Measurements from ENCODE around the gene PARK7. TPM values are rescaled to one million over a fixed set of nuclear protein-coding genes. Genes with fewer than 3 reads are reported as not detected.

The PARK7 gene
- total RNA-seq, 4 donors from 2014 or later = 161 to 216 (median 191) TPM

GRCh38 chr1:7956218-7957032 is 5.1 kb upstream of the PARK7 start:
- DNase-seq (ENCODE audit: low spot score in 2 of 2) = no peak
- WGBS, 2 donors = 84 to 85% methylated on average over 10 of the region's 10 CpGs
- no peak for TF ChIP-seq CTCF (IDR thresholded peaks at IDR 0.05)
- TF ChIP-seq POLR2A (IDR thresholded peaks at IDR 0.05) = no peak
- TF ChIP-seq EP300 (IDR thresholded peaks at IDR 0.05) = no peak

GRCh38 chr1:7960165-7960564 is 1.3 kb upstream of the PARK7 start:
- H3K27ac ChIP-seq = peak overlapping the region in 2 of 4 donors; percentile 94 to 95
- H3K36me3 ChIP-seq = peaks cover 0 to 23% (median 0%) of the 10 kb centered on the region in 3 donors
- 93 to 94% methylated on average over 2 of the region's 2 CpGs for WGBS, 2 donors
- H3K9me3 ChIP-seq = no peaks in the 10 kb centered on the region
- H3K4me3 ChIP-seq = peak overlapping the region in 1 of 4 donors; percentile 88
- no peak for DNase-seq (ENCODE audit: low spot score in 2 of 2)
- TF ChIP-seq POLR2A (IDR thresholded peaks at IDR 0.05) = no peak
- no peak for TF ChIP-seq EP300 (IDR thresholded peaks at IDR 0.05)
- no peak for TF ChIP-seq CTCF (IDR thresholded peaks at IDR 0.05)
- H3K27me3 ChIP-seq = no peaks in the 10 kb centered on the region
- H3K4me1 ChIP-seq = peaks cover 0 to 37% (median 16%) of the 10 kb centered on the region in 4 donors

More at GRCh38 chr1:7956218-7957032, 5.1 kb upstream of the PARK7 start:
- Histone ChIP-seq H3K4me1 (peaks cover 0 to 15% (median 2%) of the 10 kb centered on the region in 4 donors), H3K27ac (no peak overlapping the region), H3K4me3 (no peak overlapping the region), H3K9me3 (no peaks in the 10 kb centered on the region), H3K27me3 (no peaks in the 10 kb centered on the region), H3K36me3 (no peaks in the 10 kb centered on the region)

GRCh38 chr1:7960867-7961215 is 670 bp upstream of the PARK7 start:
- TF ChIP-seq POLR2A (IDR thresholded peaks at IDR 0.05) (no peak), CTCF (IDR thresholded peaks at IDR 0.05) (no peak), EP300 (IDR thresholded peaks at IDR 0.05) (no peak)
- 0 to 1% methylated on average over 3 of the region's 3 CpGs for WGBS, 2 donors

GRCh38 chr1:7962014-7962335 is 464 bp downstream of the PARK7 start:
- Histone ChIP-seq H3K4me3 (peak overlapping the region; percentile 60 to 94 (median 89)), H3K27me3 (no peaks in the 10 kb centered on the region), H3K36me3 (peaks cover 0 to 40% (median 0%) of the 10 kb centered on the region in 3 donors), H3K9me3 (no peaks in the 10 kb centered on the region), H3K27ac (peak overlapping the region; percentile 84 to 95 (median 92)), H3K4me1 (peaks cover 0 to 55% (median 17%) of the 10 kb centered on the region in 4 donors)
- TF ChIP-seq EP300 (IDR thresholded peaks at IDR 0.05) (no peak), POLR2A (IDR thresholded peaks at IDR 0.05) (no peak), CTCF (IDR thresholded peaks at IDR 0.05) (no peak)
- no peak for DNase-seq (ENCODE audit: low spot score in 2 of 2)
- 0% methylated on average over 10 of the region's 10 CpGs for WGBS, 2 donors

More at GRCh38 chr1:7960867-7961215, 670 bp upstream of the PARK7 start:
- no peak for DNase-seq (ENCODE audit: low spot score in 2 of 2)
- H3K27ac ChIP-seq = peak overlapping the region; percentile 84 to 95 (median 94)
- H3K27me3 ChIP-seq = no peaks in the 10 kb centered on the region
- no peaks in the 10 kb centered on the region for H3K9me3 ChIP-seq
- H3K36me3 ChIP-seq = peaks cover 0 to 30% (median 0%) of the 10 kb centered on the region in 3 donors
- H3K4me3 ChIP-seq = peak overlapping the region; percentile 83 to 94 (median 89)
- H3K4me1 ChIP-seq = peaks cover 0 to 44% (median 16%) of the 10 kb centered on the region in 4 donors
